IPS DF 4.7 (cell line): Measurements from ENCODE around the gene ADAMTSL3.

ENCODE experiments used
- DNase-seq: peaks from one replicate; pipeline ENCODE4 v3.0.0-alpha.2; 2013; ENCODE audit warnings: low spot score; ENCODE audit errors: extremely low read depth

Gene ADAMTSL3

GRCh38 chr15:83833569-83833968 is 179.6 kb downstream of the ADAMTSL3 start:
- DNase-seq: no peak

- DNase-seq: no peak
Observed at GRCh38 chr15:83835479-83835878, 181.6 kb downstream of the ADAMTSL3 start.

GRCh38 chr15:83837945-83838571 is 184.1 kb downstream of the ADAMTSL3 start:
- DNase-seq: peak; percentile 5

- DNase-seq: no peak
Observed at GRCh38 chr15:83838763-83839162, 184.8 kb downstream of the ADAMTSL3 start.

GRCh38 chr15:83842281-83842680 is 188.4 kb downstream of the ADAMTSL3 start:
- no peak for DNase-seq

- no peak for DNase-seq
Observed at GRCh38 chr15:83843471-83843871, 189.5 kb downstream of the ADAMTSL3 start.

GRCh38 chr15:83844742-83845141 is 190.8 kb downstream of the ADAMTSL3 start:
- DNase-seq: no peak

- DNase-seq: no peak
Observed at GRCh38 chr15:83845230-83845629, 191.3 kb downstream of the ADAMTSL3 start.

- no peak for DNase-seq
Observed at GRCh38 chr15:83846847-83847246, 192.9 kb downstream of the ADAMTSL3 start.

GRCh38 chr15:83848315-83849050 is 194.6 kb downstream of the ADAMTSL3 start:
- DNase-seq: no peak

- no peak for DNase-seq
Observed at GRCh38 chr15:83850015-83850414, 196.1 kb downstream of the ADAMTSL3 start.

- DNase-seq: no peak
Observed at GRCh38 chr15:83850501-83851245, 196.8 kb downstream of the ADAMTSL3 start.

GRCh38 chr15:83853232-83853631 is 199.3 kb downstream of the ADAMTSL3 start:
- no peak for DNase-seq

GRCh38 chr15:83854321-83854720 is 200.4 kb downstream of the ADAMTSL3 start:
- DNase-seq: no peak

GRCh38 chr15:83854950-83855707 is 201.2 kb downstream of the ADAMTSL3 start:
- no peak for DNase-seq

- DNase-seq: no peak
Observed at GRCh38 chr15:83855956-83856355, 202.0 kb downstream of the ADAMTSL3 start.

- no peak for DNase-seq
Observed at GRCh38 chr15:83858820-83859505, 205.0 kb downstream of the ADAMTSL3 start.

- DNase-seq: no peak
Observed at GRCh38 chr15:83866692-83867091, 212.8 kb downstream of the ADAMTSL3 start.

- DNase-seq: no peak
Observed at GRCh38 chr15:83869341-83869740, 215.4 kb downstream of the ADAMTSL3 start.

- DNase-seq: no peak
Observed at GRCh38 chr15:83871808-83872559, 218.1 kb downstream of the ADAMTSL3 start.
